Activated CD8-positive, alpha-beta T cell treated with anti-CD3 and anti-CD28 coated beads for 36 hours (primary cell): ENCODE data around the gene REPS1. TPM values are rescaled to one million over a fixed set of nuclear protein-coding genes. Genes with fewer than 3 reads are reported as not detected.

Source experiments
- ATAC-seq: fragments of 200-7000 bp; cut with Tn5 transposase; one replicate; pipeline ENCODE4 v1.10.0; 2021; ENCODE audit warnings: mild to moderate bottlenecking, moderate library complexity
- CTCF ChIA-PET: fragments of 350-600 bp; sonication (Branson Sonifier 250); formaldehyde crosslinking; loops from one replicate; lab custom pipeline; 2021; ENCODE audit warnings: antibody characterized with exemption; lab: Charles Lee
- POLR2A ChIA-PET: fragments of 350-600 bp; sonication (Branson Sonifier 250); formaldehyde crosslinking; loops from one replicate; lab custom pipeline; 2021; ENCODE audit warnings: antibody characterized with exemption; lab: Charles Lee
- DNase-seq: peaks from one replicate; pipeline ENCODE4 v3.0.0-alpha.2; 2020
- H3K27ac Mint-ChIP-seq: one replicate; pipeline ENCODE4 v1.8.0; 2021; ENCODE audit warnings: mild to moderate bottlenecking, mixed read lengths
- H3K27me3 Mint-ChIP-seq: one replicate; pipeline ENCODE4 v1.8.0; 2021; ENCODE audit warnings: mixed read lengths
- H3K36me3 Mint-ChIP-seq: one replicate; pipeline ENCODE4 v1.8.0; 2021; ENCODE audit warnings: low read depth, mixed read lengths
- H3K4me1 Mint-ChIP-seq: one replicate; pipeline ENCODE4 v1.8.0; 2021; ENCODE audit warnings: low read depth, mixed read lengths
- H3K4me3 Mint-ChIP-seq: one replicate; pipeline ENCODE4 v1.8.0; 2021; ENCODE audit warnings: mild to moderate bottlenecking, moderate library complexity, mixed read lengths
- H3K9me3 Mint-ChIP-seq: one replicate; pipeline ENCODE4 v1.8.0; 2021; ENCODE audit warnings: mixed read lengths
- CTCF ChIP-seq: fragments of 200-600 bp; IDR thresholded peaks from one replicate; pipeline ENCODE4 v1.8.0; 2022; ENCODE audit warnings: antibody characterized with exemption, mild to moderate bottlenecking
- intact Hi-C: fragments of 100-400 bp; cut with micrococcal nuclease; formaldehyde crosslinking; loops from one replicate; pipeline ENCODE4 v1.10.0; 2022
- total RNA-seq, 2 experiments: library from RNA; stranded (reverse); gene quantifications; one replicate each; pipeline ENCODE4 v1.2.3, GENCODE V29; 2021

REPS1 gene
- total RNA-seq, 2 experiments from 2014 or later, result 44.9 to 46.6 TPM

GRCh38 chr6:138986578-138986977, 1.5 kb downstream of the REPS1 start:
- ChIA-PET CTCF (interaction anchor here (0.8 to 2.9 kb wide), 9 partner anchors 12 to 378 kb away, joined by 3 to 17 read pairs (median 4); no protein-coding TSS in a partner anchor), POLR2A (interaction anchor here (0.7 to 1.7 kb wide), 8 partner anchors 9 to 179 kb away, joined by 3 to 4 read pairs (median 3); no protein-coding TSS in a partner anchor)
- TF ChIP-seq CTCF, result no peak
- H3K9me3 Mint-ChIP-seq, result no peaks in the 10 kb centered on the region
- DNase-seq (no peak), ATAC-seq (no peak)
- peak overlapping the region; percentile 44 for H3K27ac Mint-ChIP-seq
- intact Hi-C loops, result loop anchor here (5.0 kb wide), 2 partner anchors 39 to 169 kb away; no protein-coding TSS in a partner anchor
- no peaks in the 10 kb centered on the region for H3K27me3 Mint-ChIP-seq
- H3K4me1 Mint-ChIP-seq, result peaks cover 12% of the 10 kb centered on the region
- peak overlapping the region; percentile 74 for H3K4me3 Mint-ChIP-seq
- H3K36me3 Mint-ChIP-seq, result no peaks in the 10 kb centered on the region

GRCh38 chr6:138981416-138981815, 6.6 kb downstream of the REPS1 start:
- Mint-ChIP-seq H3K9me3 (no peaks in the 10 kb centered on the region), H3K4me3 (no peak overlapping the region), H3K27ac (no peak overlapping the region), H3K36me3 (peaks cover 2% of the 10 kb centered on the region), H3K4me1 (peaks cover 38% of the 10 kb centered on the region), H3K27me3 (no peaks in the 10 kb centered on the region)
- ATAC-seq (no peak), DNase-seq (no peak)
- no peak for TF ChIP-seq CTCF
- ChIA-PET CTCF (interaction anchor here (1.4 kb wide), 1 partner anchor 238 kb away, joined by 3 read pairs; no protein-coding TSS in a partner anchor), POLR2A (interaction anchor here (1.0 kb wide), 1 partner anchor 50 kb away, joined by 3 read pairs; no protein-coding TSS in a partner anchor)
- intact Hi-C loops, result loop anchor here (5.0 kb wide), 1 partner anchor 49 kb away; no protein-coding TSS in a partner anchor

- Mint-ChIP-seq H3K27me3 (no peaks in the 10 kb centered on the region), H3K4me1 (peaks cover 48% of the 10 kb centered on the region), H3K27ac (no peak overlapping the region), H3K4me3 (no peak overlapping the region), H3K36me3 (peaks cover 3% of the 10 kb centered on the region), H3K9me3 (no peaks in the 10 kb centered on the region)
- ChIA-PET CTCF (no interaction called here), POLR2A (no interaction called here)
- intact Hi-C loops, result loop anchor here (5.0 kb wide), 1 partner anchor 48 kb away; no protein-coding TSS in a partner anchor
- no peak for DNase-seq
- no peak for ATAC-seq
- TF ChIP-seq CTCF, result no peak
Measured at GRCh38 chr6:138979813-138980668, 8.0 kb downstream of the REPS1 start.

GRCh38 chr6:138979365-138979764, 8.7 kb downstream of the REPS1 start:
- CTCF ChIA-PET, result no interaction called here
- H3K36me3 Mint-ChIP-seq, result peaks cover 4% of the 10 kb centered on the region
- peaks cover 54% of the 10 kb centered on the region for H3K4me1 Mint-ChIP-seq
- H3K9me3 Mint-ChIP-seq, result no peaks in the 10 kb centered on the region
- intact Hi-C loops, result no loop called here
- H3K27me3 Mint-ChIP-seq, result no peaks in the 10 kb centered on the region
- no peak overlapping the region for H3K4me3 Mint-ChIP-seq
- TF ChIP-seq CTCF, result no peak
- ATAC-seq (no peak), DNase-seq (no peak)
- no peak overlapping the region for H3K27ac Mint-ChIP-seq
- POLR2A ChIA-PET, result no interaction called here

- peaks cover 63% of the 10 kb centered on the region for H3K4me1 Mint-ChIP-seq
- CTCF ChIA-PET, result no interaction called here
- H3K27me3 Mint-ChIP-seq, result no peaks in the 10 kb centered on the region
- intact Hi-C loops, result no loop called here
- POLR2A ChIA-PET, result no interaction called here
- TF ChIP-seq CTCF, result no peak
- H3K27ac Mint-ChIP-seq, result no peak overlapping the region
- no peaks in the 10 kb centered on the region for H3K9me3 Mint-ChIP-seq
- DNase-seq, result no peak
- ATAC-seq, result no peak
- peaks cover 4% of the 10 kb centered on the region for H3K36me3 Mint-ChIP-seq
- no peak overlapping the region for H3K4me3 Mint-ChIP-seq
Measured at GRCh38 chr6:138978229-138978628, 9.8 kb downstream of the REPS1 start.
